K562 (cell line): ENCODE results near the gene ZNF775. TPM values are rescaled to one million over a fixed set of nuclear protein-coding genes. Genes with fewer than 3 reads are reported as not detected.

Source experiments
- ARHGAP35 ChIP-seq: fragments of 450-650 bp; IDR thresholded peaks from 2 replicates; pipeline ENCODE4 v1.6.1; 2018; ENCODE audit not compliant: partially characterized antibody
- BRD4 ChIP-seq: fragments of 200-600 bp; sonication (generic); IDR thresholded peaks from 2 replicates; pipeline ENCODE4 v1.6.1; 2017; ENCODE audit warnings: inconsistent platforms
- EZH2 ChIP-seq: IDR thresholded peaks from 2 replicates; pipeline ENCODE4 v1.6.1; 2012; ENCODE audit warnings: low read depth, mild to moderate bottlenecking, inconsistent platforms, low read length, borderline replicate concordance
- GTF2B ChIP-seq: IDR thresholded peaks from 2 replicates; pipeline ENCODE4 v1.6.1; 2011; ENCODE audit not compliant: insufficient read length; ENCODE audit errors: extremely low read depth
- HEY1 ChIP-seq: fragments of 250-450 bp; sonication (Bioruptor Pico); IDR thresholded peaks from 2 replicates; pipeline ENCODE4 v1.5.0; 2020; ENCODE audit warnings: mild to moderate bottlenecking, moderate library complexity, borderline replicate concordance
- HNRNPH1 ChIP-seq: fragments of 200-400 bp; formaldehyde crosslinking; optimal IDR thresholded peaks from 2 replicates; pipeline ENCODE3; 2017; ENCODE audit warnings: low read depth, mild to moderate bottlenecking, low read length, moderate library complexity
- MECOM ChIP-seq: fragments of 250-450 bp; sonication (Bioruptor Pico); IDR thresholded peaks from 2 replicates; pipeline ENCODE4 v1.8.0; 2022; ENCODE audit warnings: inconsistent platforms
- MYNN ChIP-seq, 2 experiments: sonication (generic); formaldehyde crosslinking in 1 of 2; IDR thresholded peaks; 2 replicates each; pipeline versions ENCODE4 v1.5.0 to v1.6.1; 2016 to 2020; ENCODE audit warnings: antibody characterized with exemption in 1 of 2, missing genetic modification reagents in 1 of 2
- NCOA4 ChIP-seq: fragments of 450-650 bp; IDR thresholded peaks from 2 replicates; pipeline ENCODE4 v1.6.1; 2018; ENCODE audit warnings: mild to moderate bottlenecking; ENCODE audit not compliant: partially characterized antibody
- NR1H2 ChIP-seq: sonication (generic); formaldehyde crosslinking; IDR thresholded peaks from 2 replicates; pipeline ENCODE4 v1.4.0; 2020; ENCODE audit warnings: mild to moderate bottlenecking, missing genetic modification reagents
- NRF1 ChIP-seq, 2 experiments: fragments of 450-650 bp; IDR thresholded peaks in 1 of 2; conservative IDR thresholded peaks in 1 of 2; 2 replicates each; pipeline ENCODE4 v1.6.1; 2014; ENCODE audit warnings: mild to moderate bottlenecking in 2 of 2
- PHTF2 ChIP-seq: fragments of 250-450 bp; sonication (Bioruptor Pico); IDR thresholded peaks from 2 replicates; pipeline ENCODE4 v1.5.0; 2021; ENCODE audit warnings: mild to moderate bottlenecking
- PTTG1 ChIP-seq: fragments of 450-650 bp; IDR thresholded peaks from 2 replicates; pipeline ENCODE4 v1.6.1; 2016; ENCODE audit warnings: low read depth, mild to moderate bottlenecking, missing genetic modification characterization, missing compliant biosample characterization
- RAD21 ChIP-seq, 2 experiments: fragments of 250-450 bp in 1 of 2; fragments of 450-650 bp in 1 of 2; sonication (Bioruptor Pico) in 1 of 2; formaldehyde crosslinking in 1 of 2; IDR thresholded peaks in 1 of 2; conservative IDR thresholded peaks in 1 of 2; 2 replicates each; pipeline versions ENCODE4 v1.4.0 to v1.8.0; 2020 to 2022; ENCODE audit warnings: mild to moderate bottlenecking in 2 of 2, moderate library complexity in 1 of 2
- TEAD4 ChIP-seq, 2 experiments: sonication (generic) in 1 of 2; formaldehyde crosslinking in 1 of 2; IDR thresholded peaks; 2 replicates each; pipeline versions ENCODE4 v1.6.1 to v1.8.0; 2012 to 2022; ENCODE audit warnings: borderline replicate concordance in 1 of 2, inconsistent platforms in 1 of 2, low read length in 1 of 2, mild to moderate bottlenecking in 1 of 2, missing genetic modification reagents in 1 of 2
- TSC22D4 ChIP-seq: fragments of 450-650 bp; IDR thresholded peaks from 2 replicates; pipeline ENCODE4 v1.6.1; 2016; ENCODE audit warnings: missing genetic modification characterization, missing biosample characterization, control low read depth
- ZNF134 ChIP-seq: fragments of 250-450 bp; sonication (Bioruptor Pico); conservative IDR thresholded peaks from 2 replicates; pipeline ENCODE4 v1.4.0; 2020
- ZNF57 ChIP-seq: fragments of 450-650 bp; formaldehyde crosslinking; IDR thresholded peaks from 2 replicates; pipeline ENCODE4 v1.4.0; 2020; ENCODE audit warnings: mild to moderate bottlenecking, moderate library complexity
- polyA plus RNA-seq, 8 experiments: library from polyadenylated mRNA; depleted of rRNA in 4 of 8; stranded (reverse) in 5 of 8; unstranded in 3 of 8; fragments of >200 nt; fragmentation: Nextera tagmentation in 2 of 8; fragmentation: Illumina TruSeq in 1 of 8; extraction: Ambion mirVana in 2 of 8; extraction: Trizol in 1 of 8; gene quantifications; 2 replicates each; pipeline versions ENCODE4 v1.2.1 to v1.2.3, GENCODE V29; 2011 to 2014; ENCODE audit warnings: inconsistent platforms in 1 of 8, missing spikeins in 1 of 8
- total RNA-seq, 7 experiments: library from RNA; depleted of rRNA in 6 of 7; stranded (reverse); fragments of >200 nt in 6 of 7; fragmentation: Illumina TruSeq in 2 of 7; extraction: Trizol in 2 of 7; gene quantifications; 2 replicates each; pipeline versions ENCODE4 v1.2.1 to v1.2.3, GENCODE V29; 2011 to 2021; ENCODE audit warnings: low replicate concordance in 1 of 7
- TF ChIP-seq, protein P1 (sequence below): fragments of 450-650 bp; IDR thresholded peaks from 2 replicates; pipeline ENCODE4 v1.6.1; 2018; ENCODE audit warnings: mild to moderate bottlenecking, low read depth; ENCODE audit not compliant: partially characterized antibody
- TF ChIP-seq, protein P2 (sequence below): fragments of 250-450 bp; sonication (Bioruptor Pico); IDR thresholded peaks from 2 replicates; pipeline ENCODE4 v1.8.0; 2022; ENCODE audit warnings: inconsistent platforms, mild to moderate bottlenecking, moderate library complexity, borderline replicate concordance

ZNF775 gene
- total and polyA plus RNA-seq, 9 of the 15 experiments (the other 6 are each of a cell fraction or from before 2014, with no cell fraction given), result 0.04 to 18.7 (median 4.9) TPM

GRCh38 chr7:150368096-150368883, 10.8 kb upstream of the ZNF775 start, which contains the start of gene REPIN1 (continued):
- peak; percentile 100 for TF ChIP-seq BRD4
- no peak for TF ChIP-seq NCOA4
- no peak for TF ChIP-seq HNRNPH1
- no peak for TF ChIP-seq TSC22D4 (tag)
- peak; percentile 52; the same call in 1 of the 2 replicates for TF ChIP-seq NR1H2
- TF ChIP-seq ZNF134 (CRISPR knock-in tag), result peak; percentile 58
- peak in 1 of 2 experiments; percentile 5; a peak in 1 of 4 replicates for TF ChIP-seq RAD21 (CRISPR knock-in tag; conservative IDR thresholded peaks at IDR 0.05 in 1 of 2, IDR thresholded peaks at IDR 0.05 in 1 of 2)
- TF ChIP-seq EZH2, result no peak
- TF ChIP-seq MECOM, result peak; percentile 71; the same call in 1 of the 2 replicates
- no peak for TF ChIP-seq PHTF2 (CRISPR knock-in tag)
- no peak for TF ChIP-seq PTTG1
- TF ChIP-seq MYNN (IDR thresholded peaks at IDR 0.05), result 0 out of 2 replicates have a peak, but pooled peaks have one; percentile 54
- TF ChIP-seq MYNN (CRISPR knock-in tag; IDR thresholded peaks at IDR 0.05), result no peak
- TF ChIP-seq GTF2B, result no peak
- peak; percentile 55 to 67; a peak in 3 of 4 replicates for TF ChIP-seq NRF1 (conservative IDR thresholded peaks at IDR 0.05 in 1 of 2, IDR thresholded peaks at IDR 0.05 in 1 of 2)
- TF ChIP-seq, protein P1, sequence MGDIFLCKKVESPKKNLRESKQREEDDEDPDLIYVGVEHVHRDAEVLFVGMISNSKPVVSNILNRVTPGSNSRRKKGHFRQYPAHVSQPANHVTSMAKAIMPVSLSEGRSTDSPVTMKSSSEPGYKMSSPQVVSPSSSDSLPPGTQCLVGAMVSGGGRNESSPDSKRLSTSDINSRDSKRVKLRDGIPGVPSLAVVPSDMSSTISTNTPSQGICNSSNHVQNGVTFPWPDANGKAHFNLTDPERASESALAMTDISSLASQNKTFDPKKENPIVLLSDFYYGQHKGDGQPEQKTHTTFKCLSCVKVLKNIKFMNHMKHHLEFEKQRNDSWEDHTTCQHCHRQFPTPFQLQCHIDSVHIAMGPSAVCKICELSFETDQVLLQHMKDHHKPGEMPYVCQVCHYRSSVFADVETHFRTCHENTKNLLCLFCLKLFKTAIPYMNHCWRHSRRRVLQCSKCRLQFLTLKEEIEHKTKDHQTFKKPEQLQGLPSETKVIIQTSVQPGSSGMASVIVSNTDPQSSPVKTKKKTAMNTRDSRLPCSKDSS, result no peak
- TF ChIP-seq HEY1, result no peak
- TF ChIP-seq ZNF57 (CRISPR knock-in tag), result no peak
- TF ChIP-seq, protein P2, sequence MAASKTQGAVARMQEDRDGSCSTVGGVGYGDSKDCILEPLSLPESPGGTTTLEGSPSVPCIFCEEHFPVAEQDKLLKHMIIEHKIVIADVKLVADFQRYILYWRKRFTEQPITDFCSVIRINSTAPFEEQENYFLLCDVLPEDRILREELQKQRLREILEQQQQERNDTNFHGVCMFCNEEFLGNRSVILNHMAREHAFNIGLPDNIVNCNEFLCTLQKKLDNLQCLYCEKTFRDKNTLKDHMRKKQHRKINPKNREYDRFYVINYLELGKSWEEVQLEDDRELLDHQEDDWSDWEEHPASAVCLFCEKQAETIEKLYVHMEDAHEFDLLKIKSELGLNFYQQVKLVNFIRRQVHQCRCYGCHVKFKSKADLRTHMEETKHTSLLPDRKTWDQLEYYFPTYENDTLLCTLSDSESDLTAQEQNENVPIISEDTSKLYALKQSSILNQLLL (CRISPR knock-in tag), result no peak
- TF ChIP-seq TEAD4 (IDR thresholded peaks at IDR 0.05; ENCODE audit: low read length), result peak; percentile 5
- no peak for TF ChIP-seq TEAD4 (CRISPR knock-in tag; IDR thresholded peaks at IDR 0.05; ENCODE audit: borderline replicate concordance)
- no peak for TF ChIP-seq ARHGAP35
